Ishikawa (cell line): ENCODE data around the gene MLLT1.

Source experiments
- EP300 ChIP-seq: IDR thresholded peaks from 2 replicates; pipeline ENCODE4 v1.6.1; 2012; ENCODE audit warnings: borderline replicate concordance
- NFIC ChIP-seq: IDR thresholded peaks from 2 replicates; pipeline ENCODE4 v1.6.1; 2012
- TAF1 ChIP-seq: IDR thresholded peaks from 2 replicates; pipeline ENCODE4 v1.6.1; 2012; ENCODE audit warnings: low read depth, mild to moderate bottlenecking
- YY1 ChIP-seq: IDR thresholded peaks from 2 replicates; pipeline ENCODE4 v1.6.1; 2012; ENCODE audit warnings: low read depth
- TF ChIP-seq, protein P1 (sequence below): IDR thresholded peaks from 2 replicates; pipeline ENCODE4 v1.6.1; 2012; ENCODE audit warnings: low read depth, mild to moderate bottlenecking
- TF ChIP-seq, protein P2 (sequence below): IDR thresholded peaks from 2 replicates; pipeline ENCODE4 v1.6.1; 2012

DNA sequence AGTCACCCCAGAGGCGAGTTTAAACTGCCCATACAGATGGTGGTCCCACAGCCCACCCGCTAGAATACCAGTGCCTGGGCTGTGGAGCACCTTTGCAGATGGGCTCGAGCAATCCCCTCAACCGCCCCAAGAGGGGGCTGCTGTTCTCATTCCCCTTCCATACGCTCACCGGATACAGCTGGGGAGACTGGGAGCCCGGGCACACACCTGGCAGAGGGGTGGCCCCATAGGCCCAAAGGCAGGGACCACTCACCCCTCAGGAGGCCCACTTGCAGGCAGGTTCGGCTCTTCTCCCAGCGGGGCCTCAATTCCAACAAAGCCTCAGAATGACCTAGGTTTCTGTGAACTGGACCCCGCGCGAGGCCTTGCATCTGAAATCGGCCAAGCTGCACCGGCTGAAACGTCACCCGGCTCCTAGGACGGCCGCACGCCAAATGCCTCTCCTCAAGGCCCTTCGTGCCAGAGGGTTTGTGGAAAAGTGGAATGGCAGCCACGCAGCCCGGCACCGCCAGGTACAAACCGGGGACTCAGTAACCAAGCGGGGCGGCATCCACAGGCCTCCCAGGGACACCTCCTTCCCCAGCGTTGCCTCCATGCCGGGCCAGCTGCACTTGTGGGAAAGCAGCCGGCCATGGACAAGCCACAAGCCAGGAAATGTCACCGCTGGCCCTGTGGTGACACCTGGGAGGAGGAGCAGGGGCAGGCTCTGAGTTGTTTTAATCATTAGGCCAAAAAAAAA lies 18.7 kb downstream of the MLLT1 start:
- no peak for TF ChIP-seq YY1
- TF ChIP-seq, protein P1, sequence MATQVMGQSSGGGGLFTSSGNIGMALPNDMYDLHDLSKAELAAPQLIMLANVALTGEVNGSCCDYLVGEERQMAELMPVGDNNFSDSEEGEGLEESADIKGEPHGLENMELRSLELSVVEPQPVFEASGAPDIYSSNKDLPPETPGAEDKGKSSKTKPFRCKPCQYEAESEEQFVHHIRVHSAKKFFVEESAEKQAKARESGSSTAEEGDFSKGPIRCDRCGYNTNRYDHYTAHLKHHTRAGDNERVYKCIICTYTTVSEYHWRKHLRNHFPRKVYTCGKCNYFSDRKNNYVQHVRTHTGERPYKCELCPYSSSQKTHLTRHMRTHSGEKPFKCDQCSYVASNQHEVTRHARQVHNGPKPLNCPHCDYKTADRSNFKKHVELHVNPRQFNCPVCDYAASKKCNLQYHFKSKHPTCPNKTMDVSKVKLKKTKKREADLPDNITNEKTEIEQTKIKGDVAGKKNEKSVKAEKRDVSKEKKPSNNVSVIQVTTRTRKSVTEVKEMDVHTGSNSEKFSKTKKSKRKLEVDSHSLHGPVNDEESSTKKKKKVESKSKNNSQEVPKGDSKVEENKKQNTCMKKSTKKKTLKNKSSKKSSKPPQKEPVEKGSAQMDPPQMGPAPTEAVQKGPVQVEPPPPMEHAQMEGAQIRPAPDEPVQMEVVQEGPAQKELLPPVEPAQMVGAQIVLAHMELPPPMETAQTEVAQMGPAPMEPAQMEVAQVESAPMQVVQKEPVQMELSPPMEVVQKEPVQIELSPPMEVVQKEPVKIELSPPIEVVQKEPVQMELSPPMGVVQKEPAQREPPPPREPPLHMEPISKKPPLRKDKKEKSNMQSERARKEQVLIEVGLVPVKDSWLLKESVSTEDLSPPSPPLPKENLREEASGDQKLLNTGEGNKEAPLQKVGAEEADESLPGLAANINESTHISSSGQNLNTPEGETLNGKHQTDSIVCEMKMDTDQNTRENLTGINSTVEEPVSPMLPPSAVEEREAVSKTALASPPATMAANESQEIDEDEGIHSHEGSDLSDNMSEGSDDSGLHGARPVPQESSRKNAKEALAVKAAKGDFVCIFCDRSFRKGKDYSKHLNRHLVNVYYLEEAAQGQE, result no peak
- no peak for TF ChIP-seq EP300
- no peak for TF ChIP-seq TAF1
- no peak for TF ChIP-seq NFIC
- TF ChIP-seq, protein P2, sequence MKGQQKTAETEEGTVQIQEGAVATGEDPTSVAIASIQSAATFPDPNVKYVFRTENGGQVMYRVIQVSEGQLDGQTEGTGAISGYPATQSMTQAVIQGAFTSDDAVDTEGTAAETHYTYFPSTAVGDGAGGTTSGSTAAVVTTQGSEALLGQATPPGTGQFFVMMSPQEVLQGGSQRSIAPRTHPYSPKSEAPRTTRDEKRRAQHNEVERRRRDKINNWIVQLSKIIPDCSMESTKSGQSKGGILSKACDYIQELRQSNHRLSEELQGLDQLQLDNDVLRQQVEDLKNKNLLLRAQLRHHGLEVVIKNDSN, result no peak
